CD4-positive, alpha-beta T cell treated with Interleukin-1 beta for 1 hour (primary cell): Measurements from ENCODE around the gene C6orf15.

ENCODE experiments used
- DNase-seq, 2 donors: peaks; one replicate each; pipeline ENCODE4 v3.0.0-alpha.2; 2020 to 2022

Gene C6orf15

GRCh38 chr6:31129130-31129529 is 16.8 kb upstream of the C6orf15 start:
- no peak for DNase-seq

DNA sequence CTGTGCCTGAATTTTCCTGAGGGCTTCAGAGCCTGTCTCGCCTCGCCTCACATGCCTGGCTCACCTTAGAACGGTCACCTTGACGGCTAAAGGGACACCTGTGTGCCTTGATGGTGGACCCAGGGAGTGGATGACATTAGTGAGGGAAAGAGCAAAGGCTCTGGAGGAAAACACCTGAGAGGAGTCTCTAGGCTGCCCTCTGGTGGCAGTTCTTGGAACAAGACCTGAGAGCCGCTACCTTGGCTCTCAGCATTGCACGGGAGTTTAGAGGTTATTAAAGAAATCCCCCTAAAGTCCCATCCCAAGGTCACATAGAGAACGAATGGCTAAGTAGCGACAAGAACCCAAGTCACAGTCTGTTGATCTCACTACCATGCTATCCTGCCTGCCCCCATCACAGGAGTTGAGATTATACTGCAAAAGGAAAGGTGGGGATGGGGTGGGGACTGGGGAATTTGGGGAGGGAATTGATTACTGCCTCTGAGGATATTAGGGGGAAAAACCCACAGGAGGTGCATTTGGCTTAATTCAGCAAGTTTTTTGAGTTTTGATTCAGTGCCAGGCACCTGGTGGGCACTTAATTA is 15.8 kb upstream of the C6orf15 start:
- peak; percentile 58 to 73 for DNase-seq

GRCh38 chr6:31126396-31127175 is 14.2 kb upstream of the C6orf15 start:
- no peak for DNase-seq

DNA sequence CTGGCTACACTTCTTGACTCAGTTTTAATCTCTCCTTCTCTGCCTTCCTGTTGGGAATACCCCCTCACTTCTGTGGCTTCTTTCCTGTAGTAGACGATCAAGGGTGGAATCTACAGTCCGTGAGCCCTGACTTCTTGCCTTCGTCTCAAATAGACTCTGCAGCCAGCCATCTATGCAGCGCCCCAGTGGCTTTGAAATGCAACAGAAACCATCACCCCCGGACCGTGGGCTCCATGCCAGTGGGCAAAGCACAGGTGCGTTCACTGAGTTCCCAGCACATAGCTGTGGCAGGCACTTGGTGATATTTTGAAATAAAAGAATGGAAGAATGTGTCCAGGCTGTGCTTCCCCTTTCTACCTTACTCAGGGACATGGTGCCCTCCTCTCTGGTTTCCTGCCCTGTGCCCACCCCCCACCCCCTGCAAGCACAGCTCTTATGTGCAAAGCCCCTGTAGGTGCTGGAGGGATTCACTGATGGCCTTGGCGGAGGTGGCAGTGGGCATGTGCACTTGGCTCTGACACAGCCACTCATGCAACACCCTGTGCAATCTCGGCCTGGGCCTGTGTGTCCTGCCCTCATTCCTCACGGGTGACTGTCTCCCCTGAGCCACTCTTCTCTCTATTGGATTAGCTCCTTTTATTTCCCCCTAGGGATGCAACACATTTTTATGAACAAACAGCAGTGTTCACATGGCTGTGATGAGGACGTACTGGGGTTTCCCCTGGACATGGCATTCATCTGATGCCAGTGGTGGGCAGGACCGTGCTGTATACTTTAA is 13.4 kb upstream of the C6orf15 start:
- no peak for DNase-seq

GRCh38 chr6:31125162-31125561 is 12.8 kb upstream of the C6orf15 start:
- no peak for DNase-seq

GRCh38 chr6:31122791-31123706 is 10.7 kb upstream of the C6orf15 start:
- no peak for DNase-seq

DNA sequence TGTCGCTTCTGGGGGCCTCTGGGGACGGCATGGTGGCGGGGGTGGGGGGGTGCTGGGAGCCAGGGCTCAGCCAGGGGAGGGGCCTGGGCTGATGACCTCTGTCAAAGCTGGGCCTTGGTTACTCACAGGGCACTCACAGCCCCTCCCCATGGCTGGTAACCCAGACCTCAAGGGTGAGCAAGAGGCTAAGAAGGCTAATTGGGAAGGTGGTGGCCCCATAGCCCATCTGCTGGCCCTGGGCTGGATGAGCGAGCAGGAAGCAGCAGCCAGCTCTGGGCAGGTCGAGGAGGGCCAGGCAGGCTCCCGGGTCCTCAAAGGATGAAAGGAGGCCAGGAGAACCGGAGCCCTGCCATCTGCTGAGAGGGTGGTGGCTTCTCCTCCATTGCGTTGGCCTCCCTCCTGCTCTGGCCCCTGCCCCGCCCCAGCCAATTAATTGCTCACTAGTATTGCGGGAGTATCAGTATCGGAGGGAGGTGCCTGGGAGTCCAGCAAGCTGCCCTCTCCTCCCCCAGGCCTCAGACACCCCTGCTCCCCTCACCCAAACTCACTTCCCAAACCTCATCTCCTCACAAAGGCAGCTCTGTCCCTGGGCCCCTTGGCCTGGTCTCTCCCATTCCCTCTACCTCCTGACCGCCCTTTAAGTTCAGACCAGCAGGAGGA is 8.9 kb upstream of the C6orf15 start:
- no peak for DNase-seq

DNA sequence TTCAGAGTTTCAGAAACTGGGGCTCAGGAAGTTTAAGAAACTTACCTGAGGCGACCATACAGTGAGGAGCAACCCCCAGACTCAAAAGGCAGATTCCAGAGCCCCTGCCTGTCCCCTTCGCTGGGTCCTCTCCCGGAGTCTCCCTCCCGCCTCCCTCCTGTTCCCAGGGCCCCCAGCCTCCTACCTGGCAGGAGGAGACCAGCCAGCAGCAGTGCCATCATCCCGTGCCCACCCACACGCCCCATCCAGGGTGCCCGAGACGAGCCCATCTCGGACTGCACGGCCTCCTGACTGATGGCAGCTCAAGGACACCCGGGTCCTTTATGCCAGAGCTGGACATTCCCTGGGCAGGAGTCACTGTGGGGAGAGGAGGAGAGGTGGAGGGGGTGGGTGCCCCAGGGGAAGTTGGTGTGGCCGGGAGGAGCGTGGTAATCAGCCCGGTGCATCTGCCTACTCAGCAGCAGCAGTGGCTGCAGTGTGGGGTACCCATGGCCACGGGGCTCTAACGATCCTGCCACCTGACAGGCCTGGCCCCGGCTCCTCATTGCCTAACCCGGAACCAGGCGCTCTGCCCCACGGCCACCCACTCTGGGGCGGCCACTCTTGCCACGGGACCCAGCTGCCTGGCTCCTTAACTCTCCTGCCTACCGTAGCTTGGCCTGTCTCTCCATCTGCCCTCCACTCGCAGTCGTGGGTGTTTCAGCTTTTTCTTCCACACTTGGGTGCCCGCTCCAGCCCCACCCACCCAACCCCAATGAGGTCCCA is 8.0 kb upstream of the C6orf15 start, which contains the start of gene CDSN:
Gene CDSN, minus strand, starts transcription at position 296 of the 765 bp plus-strand sequence. Its CDS starts 27 bp downstream, at position 269.
- DNase-seq: no peak

DNA sequence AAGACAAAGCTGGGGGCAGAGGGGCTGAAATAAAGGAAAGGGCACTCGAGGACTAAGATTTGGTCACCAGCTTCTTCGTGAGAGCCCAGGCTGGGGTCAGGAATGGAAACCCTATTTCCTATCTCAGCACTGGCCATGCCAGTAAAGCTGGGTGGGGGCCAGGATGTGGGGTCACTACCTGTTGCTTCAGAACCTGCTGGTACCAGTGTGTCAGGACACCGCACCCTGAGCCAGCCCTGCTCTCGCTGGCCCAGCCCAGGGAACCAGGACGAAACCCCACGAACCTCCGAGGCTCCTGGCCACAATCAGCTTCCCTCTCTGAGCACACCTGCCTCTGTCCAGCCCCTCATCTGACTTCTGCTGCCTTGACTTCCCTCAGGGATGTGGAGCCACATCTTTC is 5.8 kb upstream of the C6orf15 start:
- no peak for DNase-seq

GRCh38 chr6:31116661-31117385 is 4.4 kb upstream of the C6orf15 start:
- no peak for DNase-seq

- no peak for DNase-seq
Observed at GRCh38 chr6:31115941-31116560, 3.7 kb upstream of the C6orf15 start.

- DNase-seq: no peak
Observed at GRCh38 chr6:31114970-31115849, 2.8 kb upstream of the C6orf15 start.

- DNase-seq: no peak
Observed at GRCh38 chr6:31114541-31114878, 2.1 kb upstream of the C6orf15 start, which contains the start of gene PSORS1C1. PSORS1C1 (plus strand) TSS chr6:31114800; CDS start chr6:31129633, 14,833 bp downstream.

DNA sequence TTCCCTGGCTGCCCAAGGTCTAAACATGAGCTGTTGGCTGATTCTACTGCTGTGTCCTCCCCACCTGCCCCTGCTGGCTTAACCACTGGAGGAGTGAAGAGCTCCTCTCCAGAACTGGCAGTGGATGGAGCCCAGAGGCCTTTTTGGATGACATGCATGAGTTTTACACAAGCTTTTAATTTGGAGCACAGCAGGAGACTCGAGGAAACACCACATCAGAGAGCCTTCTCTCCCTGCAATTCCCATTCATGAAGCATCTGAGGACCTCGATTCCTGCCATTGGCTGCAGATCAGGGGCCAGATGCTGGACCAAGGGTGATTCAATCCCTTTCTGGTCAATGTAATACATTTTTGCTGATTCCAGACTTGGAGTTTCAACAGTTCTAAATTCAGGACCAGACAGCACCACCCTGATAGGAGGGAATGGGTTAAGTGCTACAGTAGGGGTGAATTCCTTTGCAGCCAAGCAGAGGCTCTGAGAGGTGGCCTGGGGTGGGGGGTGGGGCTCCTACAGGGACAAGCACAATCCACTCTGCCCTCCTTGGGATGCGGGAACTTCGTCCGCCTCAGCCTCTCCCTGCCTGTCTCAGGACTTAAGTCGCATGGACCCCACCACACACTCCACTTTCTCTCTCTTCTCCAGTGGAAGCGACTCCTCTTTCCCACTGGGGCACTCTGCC is 1.6 kb upstream of the C6orf15 start:
- DNase-seq: no peak

DNA sequence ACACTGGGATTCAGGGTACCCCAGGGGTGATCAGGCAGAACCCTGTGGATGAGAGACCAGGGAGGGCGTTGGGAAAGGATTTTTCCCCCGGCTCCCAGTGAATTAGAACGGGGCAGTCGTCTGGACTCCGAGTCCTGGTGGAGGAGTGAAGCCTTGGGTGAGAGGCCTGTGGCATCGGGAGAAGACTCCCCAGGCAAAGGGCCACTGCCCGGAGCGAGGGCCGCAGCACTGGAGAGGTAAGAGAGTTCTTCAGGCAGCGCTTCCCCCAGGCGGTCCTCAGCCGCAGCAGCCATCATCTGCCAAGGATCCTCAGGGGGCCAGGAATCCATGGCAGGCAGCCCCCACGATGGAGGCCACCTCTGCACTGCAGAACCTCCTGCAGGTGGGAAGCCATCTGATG is 663 bp downstream of the C6orf15 start:
- DNase-seq: no peak

GRCh38 chr6:31110825-31111582 is 1.4 kb downstream of the C6orf15 start:
- no peak for DNase-seq

DNA sequence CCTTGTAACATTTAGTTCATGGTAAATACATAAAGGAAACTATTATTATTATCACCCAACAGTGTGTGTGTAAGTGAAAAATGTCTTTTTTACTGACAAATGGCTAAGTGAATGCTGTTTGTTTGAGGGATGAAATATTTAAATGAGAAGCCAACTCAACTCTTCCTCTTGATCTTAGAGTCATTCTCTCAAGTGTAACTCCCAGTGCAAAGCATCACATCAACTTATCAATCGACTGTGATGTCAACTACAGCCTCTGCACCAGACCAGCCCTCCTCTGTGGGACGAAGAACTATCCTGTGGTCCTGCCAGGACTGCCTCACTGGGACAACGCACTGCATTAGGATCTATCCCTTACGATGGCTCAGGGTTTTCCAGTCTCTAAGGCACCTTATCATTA is 5.3 kb downstream of the C6orf15 start:
- no peak for DNase-seq

- no peak for DNase-seq
Observed at GRCh38 chr6:31103136-31103535, 9.2 kb downstream of the C6orf15 start.
